Neural cell (in vitro differentiated cells): ENCODE results near the gene EPC1. TPM values are rescaled to one million over a fixed set of nuclear protein-coding genes. Genes with fewer than 3 reads are reported as not detected.

Experiments
- H2AFZ ChIP-seq: fragments of 200-600, 300-800 bp; sonication (generic), shearing (Covaris generic); 2 replicates; pipeline ENCODE4 v1.6.0; 2014; ENCODE audit warnings: low read depth, mild to moderate bottlenecking, antibody characterized with exemption, low read length, moderate library complexity
- H3F3A ChIP-seq: fragments of 200-600 bp; shearing (Covaris generic); 2 replicates; pipeline ENCODE4 v1.6.1; 2016; ENCODE audit warnings: mild to moderate bottlenecking, moderate library complexity, mixed read lengths, antibody characterized with exemption, low read length; ENCODE audit not compliant: insufficient read depth, poor library complexity, severe bottlenecking
- H3K27ac ChIP-seq: fragments of 200-600, 300-800 bp; sonication (generic), shearing (Covaris generic); 2 replicates; pipeline ENCODE4 v1.5.1; 2014; ENCODE audit warnings: mild to moderate bottlenecking, low read length, moderate library complexity
- H3K27me3 ChIP-seq: fragments of 300-800, 200-600 bp; sonication (generic), shearing (Covaris generic); 2 replicates; pipeline ENCODE4 v1.6.0; 2014; ENCODE audit warnings: mild to moderate bottlenecking, low read depth, low read length, moderate library complexity; ENCODE audit not compliant: insufficient read depth
- H3K36me3 ChIP-seq: fragments of 300-800, 200-600 bp; sonication (generic), shearing (Covaris generic); 2 replicates; pipeline ENCODE4 v1.5.1; 2014; ENCODE audit warnings: mild to moderate bottlenecking, antibody characterized with exemption, low read length, moderate library complexity; ENCODE audit not compliant: insufficient read depth
- H3K4me2 ChIP-seq: fragments of 300-800, 200-600 bp; sonication (generic), shearing (Covaris generic); 2 replicates; pipeline ENCODE4 v1.6.0; 2014; ENCODE audit warnings: mild to moderate bottlenecking, low read length
- H3K4me3 ChIP-seq: fragments of 300-800, 200-600 bp; sonication (generic), shearing (Covaris generic); 2 replicates; pipeline ENCODE4 v1.5.1; 2014; ENCODE audit warnings: mild to moderate bottlenecking, low read length, moderate library complexity
- H3K79me2 ChIP-seq: fragments of 200-600 bp; shearing (Covaris generic); replicated peaks from 2 replicates; pipeline ENCODE4 v1.6.0; 2014; ENCODE audit warnings: mild to moderate bottlenecking, low read length, moderate library complexity; ENCODE audit not compliant: insufficient read depth
- H3K9ac ChIP-seq: fragments of 300-800, 200-600 bp; sonication (generic), shearing (Covaris generic); 2 replicates; pipeline ENCODE4 v1.6.1; 2016; ENCODE audit warnings: mild to moderate bottlenecking, low read length, mixed read lengths
- H3K9me2 ChIP-seq: fragments of 200-600 bp; shearing (Covaris generic); 2 replicates; pipeline ENCODE4 v1.6.1; 2016; ENCODE audit warnings: mild to moderate bottlenecking, low read length, mixed read lengths; ENCODE audit not compliant: insufficient read depth
- H3K9me3 ChIP-seq: fragments of 200-600, 300-800 bp; sonication (generic), shearing (Covaris generic); 2 replicates; pipeline ENCODE4 v1.6.1; 2016; ENCODE audit warnings: mild to moderate bottlenecking, mixed run types, low read length, moderate library complexity, mixed read lengths
- H4K20me1 ChIP-seq: fragments of 200-600 bp; shearing (Covaris generic); 2 replicates; pipeline ENCODE4 v1.6.1; 2016; ENCODE audit warnings: mild to moderate bottlenecking, mixed run types; ENCODE audit not compliant: insufficient read depth
- CTCF ChIP-seq: fragments of 450-650 bp; IDR thresholded peaks from 2 replicates; pipeline ENCODE4 v1.5.1; 2014; ENCODE audit warnings: antibody characterized with exemption, mild to moderate bottlenecking, moderate library complexity; ENCODE audit not compliant: poor library complexity, severe bottlenecking
- EP300 ChIP-seq: fragments of 450-650 bp; conservative IDR thresholded peaks from 2 replicates; pipeline ENCODE4 v1.6.1; 2014; ENCODE audit warnings: antibody characterized with exemption, mild to moderate bottlenecking, moderate library complexity; ENCODE audit not compliant: poor library complexity, severe bottlenecking
- EZH2 ChIP-seq: fragments of 200-600, 300-800 bp; shearing (Covaris generic), sonication (generic); IDR thresholded peaks from 2 replicates; pipeline ENCODE4 v1.6.1; 2014; ENCODE audit warnings: antibody characterized with exemption, low read length, borderline replicate concordance, mild to moderate bottlenecking; ENCODE audit not compliant: insufficient read depth, poor library complexity, severe bottlenecking
- MXI1 ChIP-seq: fragments of 450-650 bp; conservative IDR thresholded peaks from 2 replicates; pipeline ENCODE4 v1.6.1; 2014; ENCODE audit warnings: antibody characterized with exemption, mild to moderate bottlenecking; ENCODE audit not compliant: poor library complexity, severe bottlenecking
- POLR2AphosphoS5 ChIP-seq: IDR thresholded peaks from 2 replicates; pipeline ENCODE4 v1.6.1; 2012
- RAD21 ChIP-seq: fragments of 450-650 bp; conservative IDR thresholded peaks from 2 replicates; pipeline ENCODE4 v1.6.1; 2014; ENCODE audit warnings: antibody characterized with exemption, mild to moderate bottlenecking, moderate library complexity
- REST ChIP-seq: IDR thresholded peaks from 2 replicates; pipeline ENCODE4 v1.6.1; 2012; ENCODE audit warnings: borderline replicate concordance
- SMC3 ChIP-seq: fragments of 450-650 bp; conservative IDR thresholded peaks from 2 replicates; pipeline ENCODE4 v1.6.1; 2014; ENCODE audit warnings: antibody characterized with exemption, mild to moderate bottlenecking, moderate library complexity; ENCODE audit not compliant: poor library complexity
- TAF1 ChIP-seq: IDR thresholded peaks from 2 replicates; pipeline ENCODE4 v1.6.1; 2012; ENCODE audit warnings: low read depth
- polyA plus RNA-seq: library from polyadenylated mRNA; depleted of rRNA; stranded (reverse); fragments of >200 nt; gene quantifications from 2 replicates; pipeline ENCODE4 v1.2.3, GENCODE V29; 2014

Gene EPC1
- polyA plus RNA-seq, 1 donor from 2014 or later, result 137 TPM

GRCh38 chr10:32269343-32270100 is 77.4 kb downstream of the EPC1 start:
- peaks cover 26% of the 10 kb centered on the region for H3K36me3 ChIP-seq
- H3F3A ChIP-seq, result no peaks in the 10 kb centered on the region
- no peak overlapping the region for H3K27ac ChIP-seq
- H3K9me2 ChIP-seq, result no peaks in the 10 kb centered on the region
- no peak overlapping the region for H3K4me3 ChIP-seq
- no peak overlapping the region for H2AFZ ChIP-seq
- no peaks in the 10 kb centered on the region for H4K20me1 ChIP-seq
- H3K27me3 ChIP-seq, result no peaks in the 10 kb centered on the region
- no peaks in the 10 kb centered on the region for H3K9me3 ChIP-seq
- no peak for TF ChIP-seq REST
- TF ChIP-seq CTCF, result no peak
- no peak for TF ChIP-seq RAD21
- no peak for TF ChIP-seq EZH2
- no peak for TF ChIP-seq SMC3
- no peak for TF ChIP-seq MXI1
- no peak for TF ChIP-seq POLR2AphosphoS5
- TF ChIP-seq EP300, result no peak
- no peak for TF ChIP-seq TAF1
- H3K9ac ChIP-seq, result no peak overlapping the region
- peaks cover 5% of the 10 kb centered on the region for H3K79me2 ChIP-seq
- no peak overlapping the region for H3K4me2 ChIP-seq

GRCh38 chr10:32268788-32269187 is 78.2 kb downstream of the EPC1 start:
- H4K20me1 ChIP-seq, result no peaks in the 10 kb centered on the region
- no peaks in the 10 kb centered on the region for H3K9me2 ChIP-seq
- no peak overlapping the region for H3K27ac ChIP-seq
- H3K9ac ChIP-seq, result no peak overlapping the region
- H3K4me2 ChIP-seq, result no peak overlapping the region
- no peaks in the 10 kb centered on the region for H3F3A ChIP-seq
- no peak overlapping the region for H3K4me3 ChIP-seq
- H3K27me3 ChIP-seq, result no peaks in the 10 kb centered on the region
- H3K9me3 ChIP-seq, result no peaks in the 10 kb centered on the region
- H3K79me2 ChIP-seq, result peaks cover 5% of the 10 kb centered on the region
- no peak overlapping the region for H2AFZ ChIP-seq
- peaks cover 26% of the 10 kb centered on the region for H3K36me3 ChIP-seq
- TF ChIP-seq MXI1, result no peak
- no peak for TF ChIP-seq EP300
- TF ChIP-seq TAF1, result no peak
- no peak for TF ChIP-seq CTCF
- no peak for TF ChIP-seq EZH2
- TF ChIP-seq POLR2AphosphoS5, result no peak
- TF ChIP-seq REST, result no peak
- no peak for TF ChIP-seq SMC3
- TF ChIP-seq RAD21, result no peak
